ENCODE measurements around the gene FOXL2.

DNA sequence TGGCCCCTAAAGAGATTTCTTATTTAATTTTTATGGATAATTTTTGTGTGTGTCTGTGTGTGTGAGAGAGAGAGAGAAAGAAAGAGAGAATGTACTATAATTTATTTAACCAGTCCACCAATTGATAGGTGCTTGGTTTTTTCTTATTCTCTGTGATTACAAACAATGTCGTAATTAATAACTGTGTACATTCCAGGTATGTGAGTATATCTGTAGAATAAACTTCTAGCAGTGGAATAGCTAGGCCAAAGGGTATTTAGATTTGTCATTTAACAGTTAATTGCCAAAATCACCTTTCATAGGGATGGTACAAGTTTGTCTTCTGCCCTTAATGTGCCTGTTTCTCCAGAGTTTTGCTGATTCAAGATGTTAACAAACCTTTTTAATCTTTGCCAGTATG, 35.3 kb downstream of the FOXL2 start:
- TF ChIP-seq CTCF (IDR thresholded peaks at IDR 0.05 in 4 of 5, conservative IDR thresholded peaks at IDR 0.05 in 1 of 5) (no peak), POLR2A (IDR thresholded peaks at IDR 0.05) (no peak)

Measured in gastrocnemius medialis (tissue), 4 donors.